Effector memory CD8-positive, alpha-beta T cell (primary cell): ENCODE data around the gene UNC5CL.
A peak's percentile ranks its signal among the peaks of the same experiment; 100 is the strongest.

ENCODE experiments used
- ATAC-seq: fragments of 150-1000 bp; cut with Tn5 transposase; replicated peaks from 2 replicates; pipeline ENCODE4 v1.10.0; 2021; ENCODE audit warnings: mild to moderate bottlenecking, moderate library complexity
- DNase-seq, 3 experiments: peaks; one replicate each; pipeline ENCODE4 v3.0.0; 2021
- H3K27ac Mint-ChIP-seq, 2 donors: one replicate each; pipeline ENCODE4 v1.8.0; 2022; ENCODE audit warnings: mild to moderate bottlenecking in 2 of 2, mixed read lengths in 2 of 2, moderate library complexity in 2 of 2
- H3K27me3 Mint-ChIP-seq, 2 donors: one replicate each; pipeline ENCODE4 v1.8.0; 2022; ENCODE audit warnings: mixed read lengths in 2 of 2
- H3K36me3 Mint-ChIP-seq: one replicate; pipeline ENCODE4 v1.8.0; 2022; ENCODE audit warnings: mild to moderate bottlenecking, moderate library complexity, mixed read lengths; ENCODE audit not compliant: insufficient read depth
- H3K4me1 Mint-ChIP-seq, 2 donors: one replicate each; pipeline ENCODE4 v1.8.0; 2022; ENCODE audit warnings: low read depth in 2 of 2, mixed read lengths in 2 of 2
- H3K4me3 Mint-ChIP-seq, 2 donors: one replicate each; pipeline ENCODE4 v1.8.0; 2022; ENCODE audit warnings: mild to moderate bottlenecking in 2 of 2, mixed read lengths in 2 of 2, moderate library complexity in 2 of 2
- H3K9me3 Mint-ChIP-seq, 2 donors: one replicate each; pipeline ENCODE4 v1.8.0; 2022; ENCODE audit warnings: mixed read lengths in 2 of 2

The UNC5CL gene

DNA sequence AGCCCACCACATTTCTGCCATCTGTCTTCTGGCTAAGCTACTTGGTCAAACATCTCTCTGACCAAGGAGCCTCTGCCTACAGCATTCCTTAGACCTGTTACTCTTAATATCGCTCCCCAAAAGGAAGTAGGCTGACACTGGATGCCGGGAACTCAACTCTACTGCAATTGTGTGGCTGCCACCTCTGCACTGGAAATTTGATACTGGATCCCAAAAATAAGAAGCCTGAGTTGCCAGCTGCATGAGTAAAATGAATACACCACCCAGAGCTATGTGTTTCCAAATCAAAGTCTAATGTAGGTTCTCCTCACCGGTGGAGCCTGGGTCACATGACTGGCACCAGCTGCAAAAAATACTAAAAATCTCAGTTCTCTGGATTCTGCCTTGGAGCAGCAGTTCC lies 36.9 kb downstream of the UNC5CL start:
- ATAC-seq (no peak), DNase-seq (no peak)
- H3K36me3 Mint-ChIP-seq, result peaks cover 6% of the 10 kb centered on the region
- H3K4me3 Mint-ChIP-seq, result no peak overlapping the region
- peaks cover 0 to 1% of the 10 kb centered on the region in 2 donors for H3K4me1 Mint-ChIP-seq
- H3K9me3 Mint-ChIP-seq, result no peaks in the 10 kb centered on the region
- H3K27me3 Mint-ChIP-seq, result peaks cover 47 to 66% of the 10 kb centered on the region in 2 donors
- no peak overlapping the region for H3K27ac Mint-ChIP-seq

- Mint-ChIP-seq H3K9me3 (no peaks in the 10 kb centered on the region), H3K4me3 (no peak overlapping the region), H3K36me3 (peaks cover 3% of the 10 kb centered on the region), H3K4me1 (peaks cover 0 to 1% of the 10 kb centered on the region in 2 donors), H3K27me3 (peaks cover 55 to 78% of the 10 kb centered on the region in 2 donors), H3K27ac (no peak overlapping the region)
- no peak for DNase-seq
- no peak for ATAC-seq
Measured at GRCh38 chr6:41000248-41000647, 38.8 kb downstream of the UNC5CL start.

- Mint-ChIP-seq H3K4me1 (peaks cover 0 to 1% of the 10 kb centered on the region in 2 donors), H3K27ac (peak overlapping the region in 1 of 2 donors; percentile 52), H3K36me3 (peaks cover 3% of the 10 kb centered on the region), H3K9me3 (no peaks in the 10 kb centered on the region), H3K4me3 (no peak overlapping the region), H3K27me3 (peaks cover 54 to 79% of the 10 kb centered on the region in 2 donors)
- DNase-seq (peak in 1 of 3 experiments; percentile 3), ATAC-seq (no peak)
Measured at GRCh38 chr6:40999569-40999968, 39.5 kb downstream of the UNC5CL start.

DNA sequence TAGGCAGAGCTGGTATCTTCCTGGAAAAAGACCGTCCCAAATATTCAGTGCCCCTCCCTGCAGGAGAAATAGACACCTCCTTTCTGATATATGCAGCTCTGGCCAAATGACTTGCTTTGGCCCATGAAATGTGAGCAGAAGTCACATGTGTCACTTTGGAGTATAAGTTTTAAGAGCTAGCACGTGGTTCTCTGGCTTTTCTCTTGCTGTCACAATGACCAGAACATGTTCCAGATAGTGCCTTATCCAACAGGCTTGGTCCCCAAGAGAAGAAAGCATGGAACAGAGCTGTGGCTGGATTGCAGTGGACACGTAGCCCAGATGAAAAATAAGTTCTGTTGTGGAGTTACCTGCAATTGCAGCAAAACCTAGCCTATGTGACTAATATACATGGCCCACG lies 40.4 kb downstream of the UNC5CL start:
- H3K4me1 Mint-ChIP-seq, result peaks cover 0 to 1% of the 10 kb centered on the region in 2 donors
- H3K9me3 Mint-ChIP-seq, result no peaks in the 10 kb centered on the region
- no peak overlapping the region for H3K4me3 Mint-ChIP-seq
- peaks cover 57 to 78% of the 10 kb centered on the region in 2 donors for H3K27me3 Mint-ChIP-seq
- H3K27ac Mint-ChIP-seq, result no peak overlapping the region
- peaks cover 3% of the 10 kb centered on the region for H3K36me3 Mint-ChIP-seq
- ATAC-seq (no peak), DNase-seq (no peak)

- H3K27ac Mint-ChIP-seq, result no peak overlapping the region
- ATAC-seq (no peak), DNase-seq (no peak)
- peaks cover 3% of the 10 kb centered on the region for H3K36me3 Mint-ChIP-seq
- H3K4me3 Mint-ChIP-seq, result no peak overlapping the region
- peaks cover 60 to 78% of the 10 kb centered on the region in 2 donors for H3K27me3 Mint-ChIP-seq
- no peaks in the 10 kb centered on the region for H3K9me3 Mint-ChIP-seq
- peaks cover 0 to 1% of the 10 kb centered on the region in 2 donors for H3K4me1 Mint-ChIP-seq
Measured at GRCh38 chr6:40997234-40997957, 41.6 kb downstream of the UNC5CL start.

DNA sequence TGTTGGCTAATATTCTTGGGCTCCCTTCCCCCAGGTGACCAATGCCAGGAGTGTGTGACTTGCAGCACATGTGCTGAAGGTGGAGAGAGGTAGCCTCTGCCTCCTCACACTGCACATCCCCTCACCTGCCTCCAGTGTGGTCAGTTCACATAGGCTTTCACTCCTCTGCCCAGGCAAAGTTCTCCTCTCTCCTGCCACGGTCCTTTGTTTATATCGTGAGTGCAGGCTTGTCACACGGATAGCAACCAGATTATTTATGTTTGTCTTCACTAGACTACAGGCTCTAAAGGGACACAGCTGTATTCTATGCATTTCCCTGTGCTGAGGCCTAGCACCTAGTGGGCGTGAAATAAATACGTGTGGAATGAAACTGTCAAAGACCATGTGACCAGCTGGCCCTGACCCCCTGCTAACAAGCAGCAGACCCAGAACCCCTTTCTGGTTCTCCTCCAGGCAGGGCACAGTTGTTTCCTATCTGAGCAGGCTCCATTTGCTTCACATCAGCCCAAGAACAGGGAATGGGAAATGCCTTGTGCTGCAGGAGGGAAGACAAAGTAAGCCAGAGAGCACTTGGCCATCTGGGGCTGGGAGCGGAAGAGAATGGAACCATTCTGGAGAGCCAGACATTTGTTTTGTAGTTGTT lies 42.3 kb downstream of the UNC5CL start:
- peak overlapping the region in 1 of 2 donors; percentile 16 for H3K27ac Mint-ChIP-seq
- H3K9me3 Mint-ChIP-seq, result no peaks in the 10 kb centered on the region
- H3K36me3 Mint-ChIP-seq, result peaks cover 3% of the 10 kb centered on the region
- DNase-seq, result no peak
- no peak for ATAC-seq
- H3K4me1 Mint-ChIP-seq, result peaks cover 0 to 1% of the 10 kb centered on the region in 2 donors
- H3K27me3 Mint-ChIP-seq, result peaks cover 65 to 78% of the 10 kb centered on the region in 2 donors
- H3K4me3 Mint-ChIP-seq, result no peak overlapping the region

- H3K27ac Mint-ChIP-seq, result no peak overlapping the region
- DNase-seq (no peak), ATAC-seq (no peak)
- no peaks in the 10 kb centered on the region for H3K9me3 Mint-ChIP-seq
- no peaks in the 10 kb centered on the region for H3K4me1 Mint-ChIP-seq
- no peaks in the 10 kb centered on the region for H3K36me3 Mint-ChIP-seq
- H3K27me3 Mint-ChIP-seq, result peaks cover 68 to 87% of the 10 kb centered on the region in 2 donors
- H3K4me3 Mint-ChIP-seq, result no peak overlapping the region
Measured at GRCh38 chr6:40992746-40993145, 46.3 kb downstream of the UNC5CL start.

GRCh38 chr6:40990301-40990700 lies 48.7 kb downstream of the UNC5CL start:
- Mint-ChIP-seq H3K9me3 (no peaks in the 10 kb centered on the region), H3K27me3 (peaks cover 73 to 91% of the 10 kb centered on the region in 2 donors), H3K27ac (no peak overlapping the region), H3K4me1 (no peaks in the 10 kb centered on the region), H3K4me3 (no peak overlapping the region), H3K36me3 (no peaks in the 10 kb centered on the region)
- no peak for ATAC-seq
- DNase-seq, result no peak

- peaks cover 75 to 83% of the 10 kb centered on the region in 2 donors for H3K27me3 Mint-ChIP-seq
- H3K4me1 Mint-ChIP-seq, result no peaks in the 10 kb centered on the region
- no peak overlapping the region for H3K27ac Mint-ChIP-seq
- no peaks in the 10 kb centered on the region for H3K9me3 Mint-ChIP-seq
- ATAC-seq, result no peak
- no peaks in the 10 kb centered on the region for H3K36me3 Mint-ChIP-seq
- H3K4me3 Mint-ChIP-seq, result no peak overlapping the region
- DNase-seq, result no peak
Measured at GRCh38 chr6:40989204-40990169, 49.5 kb downstream of the UNC5CL start.

GRCh38 chr6:40988634-40989033 lies 50.4 kb downstream of the UNC5CL start:
- no peak overlapping the region for H3K27ac Mint-ChIP-seq
- no peaks in the 10 kb centered on the region for H3K9me3 Mint-ChIP-seq
- H3K4me1 Mint-ChIP-seq, result no peaks in the 10 kb centered on the region
- H3K27me3 Mint-ChIP-seq, result peaks cover 74 to 83% of the 10 kb centered on the region in 2 donors
- no peak for ATAC-seq
- DNase-seq, result no peak
- H3K4me3 Mint-ChIP-seq, result no peak overlapping the region
- H3K36me3 Mint-ChIP-seq, result no peaks in the 10 kb centered on the region

- Mint-ChIP-seq H3K4me1 (no peaks in the 10 kb centered on the region), H3K4me3 (no peak overlapping the region), H3K9me3 (no peaks in the 10 kb centered on the region), H3K36me3 (no peaks in the 10 kb centered on the region), H3K27me3 (peaks cover 74 to 83% of the 10 kb centered on the region in 2 donors), H3K27ac (no peak overlapping the region)
- no peak for DNase-seq
- ATAC-seq, result no peak
Measured at GRCh38 chr6:40986921-40987819, 51.9 kb downstream of the UNC5CL start.

- Mint-ChIP-seq H3K9me3 (no peaks in the 10 kb centered on the region), H3K4me3 (no peak overlapping the region), H3K27me3 (peaks cover 71 to 77% of the 10 kb centered on the region in 2 donors), H3K4me1 (no peaks in the 10 kb centered on the region), H3K36me3 (no peaks in the 10 kb centered on the region), H3K27ac (no peak overlapping the region)
- DNase-seq (no peak), ATAC-seq (no peak)
Measured at GRCh38 chr6:40986364-40986763, 52.7 kb downstream of the UNC5CL start.
